ENCODE measurements around the gene VSX1.

VSX1 gene

GRCh38 chr20:25081730-25082497, at the start of gene VSX1:
Gene VSX1, minus strand, starts transcription at chr20:25082141. Its CDS starts 45 bp downstream, at chr20:25082096.
- DNase-seq (ENCODE audit: low spot score) = no peak
- in situ Hi-C loops (cut with MboI; ENCODE audit: low sequenced_read_pairs, unreplicated experiment) = no loop called here
- no peak for TF ChIP-seq CTCF (IDR thresholded peaks at IDR 0.05; ENCODE audit: borderline replicate concordance, control extremely low read depth, extremely low read depth, insufficient read depth, missing control alignments)

DNA sequence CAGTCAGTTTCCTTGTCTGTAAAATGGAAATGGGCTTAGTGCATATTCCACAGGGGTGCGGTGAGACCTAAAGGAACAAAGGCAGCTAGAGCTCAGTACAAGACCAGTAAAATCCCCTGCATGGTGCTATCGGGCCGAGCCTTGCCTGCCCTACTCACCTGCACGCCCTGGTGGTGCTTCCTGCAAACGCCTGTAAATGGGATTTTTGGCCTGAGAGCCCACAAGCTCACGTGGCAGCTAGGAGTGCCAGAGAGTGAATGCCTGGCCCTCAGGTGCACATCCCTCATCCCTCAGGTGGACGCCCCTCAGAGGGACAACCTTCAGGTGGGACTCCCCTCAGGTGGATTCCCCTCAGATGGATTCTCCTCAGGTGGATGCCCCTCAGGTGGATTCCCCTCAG, 48.0 kb upstream of the VSX1 start:
- DNase-seq (ENCODE audit: low spot score) = no peak
- no peak for TF ChIP-seq CTCF (IDR thresholded peaks at IDR 0.05; ENCODE audit: borderline replicate concordance, control extremely low read depth, extremely low read depth, insufficient read depth, missing control alignments)
- in situ Hi-C loops (cut with MboI; ENCODE audit: low sequenced_read_pairs, unreplicated experiment) = no loop called here

GRCh38 chr20:25129428-25129827, 47.5 kb upstream of the VSX1 start:
- in situ Hi-C loops (cut with MboI; ENCODE audit: low sequenced_read_pairs, unreplicated experiment) = no loop called here
- DNase-seq (ENCODE audit: low spot score) = no peak
- TF ChIP-seq CTCF (IDR thresholded peaks at IDR 0.05; ENCODE audit: borderline replicate concordance, control extremely low read depth, extremely low read depth, insufficient read depth, missing control alignments) = no peak

GRCh38 chr20:25128649-25129048, 46.7 kb upstream of the VSX1 start:
- no peak for DNase-seq (ENCODE audit: low spot score)
- TF ChIP-seq CTCF (IDR thresholded peaks at IDR 0.05; ENCODE audit: borderline replicate concordance, control extremely low read depth, extremely low read depth, insufficient read depth, missing control alignments) = no peak
- in situ Hi-C loops (cut with MboI; ENCODE audit: low sequenced_read_pairs, unreplicated experiment) = no loop called here

DNA sequence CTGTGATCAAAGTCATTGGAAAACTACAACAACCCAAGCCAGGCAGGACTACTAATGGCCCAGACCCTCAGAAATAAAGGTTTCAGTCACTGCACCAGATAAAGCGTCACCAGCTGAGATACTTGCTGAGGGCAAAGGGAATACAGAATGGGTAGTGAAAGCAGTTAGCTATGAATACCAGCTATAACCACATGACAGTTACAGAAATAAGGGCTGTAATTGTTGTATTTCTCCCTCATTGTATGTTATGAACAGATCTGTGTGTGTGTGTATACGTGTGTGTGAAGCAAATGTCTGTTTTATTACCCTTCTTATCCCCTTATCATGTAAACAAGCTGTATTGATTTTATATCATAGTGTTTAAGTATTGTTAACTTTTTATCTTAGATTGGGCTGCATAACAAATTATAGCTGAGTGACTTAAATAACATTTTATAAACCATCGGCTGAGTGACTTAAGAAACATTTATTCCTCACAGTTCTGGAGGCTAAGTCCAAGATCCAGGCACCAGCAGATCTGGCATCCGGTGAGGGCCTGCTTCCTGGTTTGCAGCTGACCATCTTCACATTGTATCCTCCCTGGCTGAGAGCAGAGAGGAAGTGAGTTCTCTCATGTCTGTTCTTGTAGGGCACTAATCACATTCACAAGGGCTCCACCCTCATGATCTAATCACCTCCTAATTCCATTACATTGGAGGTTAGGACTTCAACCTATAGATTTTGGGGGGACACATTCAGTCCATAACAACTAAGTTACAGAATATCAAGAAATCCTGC, 46.0 kb upstream of the VSX1 start:
- in situ Hi-C loops (cut with MboI; ENCODE audit: low sequenced_read_pairs, unreplicated experiment) = no loop called here
- TF ChIP-seq CTCF (IDR thresholded peaks at IDR 0.05; ENCODE audit: borderline replicate concordance, control extremely low read depth, extremely low read depth, insufficient read depth, missing control alignments) = no peak
- no peak for DNase-seq (ENCODE audit: low spot score)

DNA sequence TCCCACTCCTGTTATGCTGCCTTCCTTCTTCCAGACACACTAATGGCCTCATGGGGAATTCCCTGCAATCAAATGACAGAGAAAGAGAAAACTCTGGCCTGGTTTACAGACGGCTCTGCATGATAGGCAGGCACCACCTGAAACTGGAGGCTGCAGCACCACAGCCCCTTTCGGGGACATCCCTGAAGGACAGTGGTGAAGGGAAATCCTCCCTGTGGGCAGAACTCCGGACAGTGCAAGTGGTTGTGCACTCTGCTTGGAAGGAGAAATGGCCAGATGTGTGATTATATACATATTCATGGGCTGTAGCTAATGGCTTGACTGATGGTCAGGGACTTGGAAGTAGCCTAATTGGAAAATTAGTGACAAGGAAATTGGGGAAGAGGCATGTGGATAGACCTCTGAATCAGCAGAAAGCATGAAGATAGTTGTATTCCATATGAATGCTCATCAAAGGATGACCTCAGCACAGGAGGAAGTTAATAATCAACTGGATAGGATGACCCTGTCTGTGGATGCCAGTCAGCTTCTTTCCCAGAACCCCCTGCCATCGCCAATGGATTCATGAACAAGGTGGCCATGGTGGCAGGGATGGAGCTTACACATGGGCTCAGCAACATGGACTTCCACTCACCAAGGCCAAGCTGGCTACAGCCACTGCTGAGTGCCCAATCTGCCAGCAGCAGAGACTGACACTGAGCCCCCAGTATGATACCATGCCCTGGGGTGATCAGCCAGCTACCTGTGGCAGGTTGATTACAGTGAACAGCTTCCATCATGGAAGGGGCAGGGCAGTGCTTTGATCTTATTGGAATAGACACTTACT, 44.5 kb upstream of the VSX1 start:
- DNase-seq (ENCODE audit: low spot score) = no peak
- in situ Hi-C loops (cut with MboI; ENCODE audit: low sequenced_read_pairs, unreplicated experiment) = no loop called here
- no peak for TF ChIP-seq CTCF (IDR thresholded peaks at IDR 0.05; ENCODE audit: borderline replicate concordance, control extremely low read depth, extremely low read depth, insufficient read depth, missing control alignments)

All from GM13976 (cell line).